LNCAP (cell line): ENCODE measurements around the gene SLC37A3.

Experiments used
- TF ChIP-seq, protein P1 (sequence below): fragments of 450-650 bp; IDR thresholded peaks from 2 replicates; pipeline ENCODE4 v1.5.1; 2017; ENCODE audit warnings: mild to moderate bottlenecking

SLC37A3 gene

DNA sequence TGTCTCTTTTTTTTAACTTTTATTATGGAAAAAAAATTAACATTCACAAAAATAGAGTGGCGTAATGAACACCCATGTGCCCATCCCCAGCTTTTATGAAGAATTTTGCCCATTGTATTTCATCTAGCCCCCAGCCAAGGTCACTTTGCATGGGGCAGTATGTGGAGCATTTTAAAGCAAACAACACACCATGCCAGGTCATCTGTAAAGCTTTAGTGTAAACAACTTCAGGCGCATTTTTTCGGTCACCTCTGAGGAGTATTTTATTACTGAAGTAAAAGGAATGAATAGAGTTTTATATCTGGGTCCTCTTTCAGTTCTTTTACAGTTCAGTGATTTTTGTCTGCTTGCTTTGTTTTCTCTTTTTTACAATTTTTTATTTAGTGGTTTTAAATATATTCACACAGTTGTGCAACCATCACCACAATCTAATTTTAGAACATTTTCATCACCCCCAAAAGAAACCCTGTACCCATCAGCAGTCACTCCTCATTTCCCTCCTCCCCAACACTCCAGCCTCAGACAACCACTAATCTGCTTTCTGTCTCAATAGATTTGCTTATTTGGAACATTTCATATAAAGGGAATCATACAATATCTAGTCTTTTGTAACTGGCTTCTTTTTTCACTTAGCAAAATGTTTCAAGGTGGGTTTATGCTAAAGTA lies 87.9 kb downstream of the SLC37A3 start:
- TF ChIP-seq, protein P1, sequence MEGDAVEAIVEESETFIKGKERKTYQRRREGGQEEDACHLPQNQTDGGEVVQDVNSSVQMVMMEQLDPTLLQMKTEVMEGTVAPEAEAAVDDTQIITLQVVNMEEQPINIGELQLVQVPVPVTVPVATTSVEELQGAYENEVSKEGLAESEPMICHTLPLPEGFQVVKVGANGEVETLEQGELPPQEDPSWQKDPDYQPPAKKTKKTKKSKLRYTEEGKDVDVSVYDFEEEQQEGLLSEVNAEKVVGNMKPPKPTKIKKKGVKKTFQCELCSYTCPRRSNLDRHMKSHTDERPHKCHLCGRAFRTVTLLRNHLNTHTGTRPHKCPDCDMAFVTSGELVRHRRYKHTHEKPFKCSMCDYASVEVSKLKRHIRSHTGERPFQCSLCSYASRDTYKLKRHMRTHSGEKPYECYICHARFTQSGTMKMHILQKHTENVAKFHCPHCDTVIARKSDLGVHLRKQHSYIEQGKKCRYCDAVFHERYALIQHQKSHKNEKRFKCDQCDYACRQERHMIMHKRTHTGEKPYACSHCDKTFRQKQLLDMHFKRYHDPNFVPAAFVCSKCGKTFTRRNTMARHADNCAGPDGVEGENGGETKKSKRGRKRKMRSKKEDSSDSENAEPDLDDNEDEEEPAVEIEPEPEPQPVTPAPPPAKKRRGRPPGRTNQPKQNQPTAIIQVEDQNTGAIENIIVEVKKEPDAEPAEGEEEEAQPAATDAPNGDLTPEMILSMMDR, result no peak

DNA sequence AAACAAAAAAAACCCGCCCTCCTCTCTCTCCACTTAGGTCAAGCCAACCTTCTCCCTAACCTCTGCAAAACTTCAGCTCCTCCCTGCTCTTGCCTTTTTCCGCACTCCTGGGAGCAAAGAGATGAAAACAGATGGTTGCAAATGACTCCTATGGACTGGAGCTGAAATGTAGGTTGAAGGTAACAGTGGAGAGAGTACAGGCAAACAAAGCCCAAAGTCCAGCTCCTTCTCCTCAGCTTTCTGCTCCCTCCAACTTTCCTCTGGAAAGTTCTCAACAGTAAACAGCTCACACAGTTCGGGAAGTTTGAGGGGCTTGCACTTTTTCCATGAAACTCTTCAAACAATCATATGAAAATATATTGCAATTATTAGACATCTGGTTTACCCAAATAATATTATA lies 90.3 kb downstream of the SLC37A3 start:
- TF ChIP-seq, protein P1, result no peak

DNA sequence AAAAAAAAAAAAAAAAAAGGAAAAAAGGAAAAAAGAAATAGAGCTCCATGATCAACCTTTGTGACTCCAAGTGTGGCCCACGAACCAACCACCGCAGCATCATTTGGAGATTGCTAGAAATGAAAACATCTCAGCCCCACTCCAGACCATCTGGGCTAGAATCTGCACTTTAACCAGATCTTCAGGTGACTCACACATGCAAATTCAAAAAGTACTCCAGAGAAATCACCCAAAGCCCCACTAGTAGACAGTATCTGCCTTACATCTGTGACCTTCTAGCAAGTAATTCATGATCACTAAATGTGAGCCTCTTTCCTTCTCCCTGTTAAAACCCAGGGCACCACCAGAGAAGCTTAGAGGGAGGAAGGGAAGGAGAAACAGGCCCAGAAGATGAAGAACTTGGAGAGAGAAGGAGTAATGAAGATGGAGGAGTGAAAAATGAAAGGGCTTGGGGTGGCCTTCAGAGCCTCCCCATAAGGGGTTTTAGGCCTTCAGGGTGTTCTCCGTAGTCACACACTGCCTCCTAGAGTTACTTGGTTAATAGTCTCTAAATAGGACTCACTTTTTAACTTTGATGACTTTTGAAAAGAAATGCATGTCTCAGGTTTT lies 94.0 kb downstream of the SLC37A3 start:
- TF ChIP-seq, protein P1, result no peak

DNA sequence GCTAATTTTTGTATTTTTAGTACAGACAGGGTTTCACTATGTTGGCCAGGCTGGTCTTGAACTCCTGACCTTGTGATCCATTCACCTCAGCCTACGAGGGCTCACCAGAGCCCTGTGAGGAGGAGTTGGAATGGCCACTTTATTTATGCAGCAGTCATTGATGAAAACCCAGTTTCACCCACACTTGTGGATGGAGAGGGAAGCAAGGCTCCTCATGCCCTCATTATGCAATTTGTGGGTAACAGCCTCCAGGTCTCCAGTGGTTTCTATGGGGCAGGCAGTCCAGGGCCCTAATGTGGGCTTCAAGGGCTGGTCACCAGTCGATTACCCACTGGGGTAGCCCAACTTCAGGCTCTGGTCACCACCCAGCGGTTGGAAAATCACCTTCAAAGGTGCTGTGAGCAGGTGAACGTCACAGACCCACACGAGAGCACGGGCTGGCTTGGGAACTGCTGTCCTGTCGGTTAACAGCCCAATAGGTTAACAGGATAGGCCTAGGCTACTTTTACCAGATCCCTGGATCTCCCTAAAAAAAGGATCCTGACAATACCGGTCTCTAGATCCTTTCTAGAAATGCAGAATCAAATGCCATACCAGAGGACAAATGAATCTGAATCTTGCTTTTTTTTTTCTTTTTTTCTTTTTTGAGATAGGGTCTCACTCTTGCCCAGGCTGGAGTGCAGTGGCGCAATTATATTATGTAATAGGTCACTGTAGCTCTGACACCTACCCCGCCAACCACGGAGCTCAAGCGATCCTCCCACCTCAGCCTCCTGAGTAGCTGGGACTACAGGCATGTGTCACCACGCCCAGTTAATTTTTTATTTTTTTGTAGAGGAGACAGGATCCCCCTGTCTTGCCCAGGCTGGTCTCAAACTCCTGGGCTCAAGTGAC lies 97.8 kb downstream of the SLC37A3 start:
- TF ChIP-seq, protein P1, result no peak

DNA sequence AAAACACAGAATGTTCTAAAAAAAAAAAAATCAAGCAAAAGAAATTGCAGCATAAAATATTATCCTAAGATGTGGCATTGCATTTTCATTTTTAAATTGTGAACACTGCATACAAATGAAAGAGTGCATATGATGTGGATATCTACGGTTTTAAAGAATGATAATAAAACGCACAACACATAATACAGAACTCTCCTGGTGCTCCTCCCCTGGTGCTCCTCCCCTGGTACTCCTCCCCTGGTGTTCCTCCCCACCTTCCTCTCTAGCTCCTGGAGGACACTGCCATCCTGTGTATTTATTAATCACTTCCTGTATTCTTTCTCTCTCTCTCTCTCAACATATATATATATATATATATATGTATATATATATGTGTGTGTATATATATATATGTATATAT lies 100.1 kb downstream of the SLC37A3 start:
- TF ChIP-seq, protein P1, result no peak

DNA sequence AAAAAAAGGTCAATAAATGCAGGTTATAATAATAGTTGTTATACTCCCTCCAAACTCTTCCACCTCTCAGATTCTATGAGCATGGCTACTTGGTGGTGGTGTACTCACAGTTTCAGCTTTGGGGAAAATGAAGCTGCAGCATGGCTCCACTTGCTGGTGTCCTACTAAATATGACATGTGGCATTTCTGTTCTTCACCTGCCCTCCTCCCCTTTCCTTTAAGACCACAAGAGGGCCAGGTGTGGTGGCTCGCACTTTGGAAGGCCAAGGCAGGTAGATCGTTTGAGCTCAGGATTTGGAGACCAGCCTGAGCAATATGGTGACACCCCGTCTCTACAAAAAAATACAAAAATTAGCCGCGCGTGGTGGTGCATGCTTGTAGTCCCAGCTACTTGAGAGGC lies 101.1 kb downstream of the SLC37A3 start:
- TF ChIP-seq, protein P1, result no peak

DNA sequence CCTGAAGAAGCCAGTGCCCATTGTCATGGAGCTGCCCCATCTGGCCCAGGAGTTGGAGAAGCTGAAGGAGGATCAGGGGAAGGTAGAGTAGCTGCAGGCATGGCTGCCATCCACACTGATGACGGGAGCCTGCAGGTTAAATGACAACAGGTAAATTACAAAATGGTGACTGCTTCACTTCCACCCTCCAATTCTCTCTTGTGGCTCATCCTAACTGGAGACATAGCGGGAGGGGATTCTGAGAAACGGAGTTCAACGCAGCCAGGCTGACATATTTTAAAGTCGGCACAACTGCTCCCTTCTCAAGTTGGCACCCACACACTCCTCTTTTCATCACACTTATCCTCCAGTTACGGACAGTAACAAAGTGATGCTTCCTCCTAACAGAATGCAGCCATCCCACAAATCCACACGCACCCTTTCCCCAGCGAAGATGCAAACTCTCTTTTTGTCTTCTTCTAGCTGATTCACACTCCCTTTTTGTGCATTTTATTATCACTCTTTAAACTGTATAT lies 103.0 kb downstream of the SLC37A3 start:
- TF ChIP-seq, protein P1, result no peak
